ENCODE measurements around the gene AVPR1B.

The AVPR1B gene, protein sequence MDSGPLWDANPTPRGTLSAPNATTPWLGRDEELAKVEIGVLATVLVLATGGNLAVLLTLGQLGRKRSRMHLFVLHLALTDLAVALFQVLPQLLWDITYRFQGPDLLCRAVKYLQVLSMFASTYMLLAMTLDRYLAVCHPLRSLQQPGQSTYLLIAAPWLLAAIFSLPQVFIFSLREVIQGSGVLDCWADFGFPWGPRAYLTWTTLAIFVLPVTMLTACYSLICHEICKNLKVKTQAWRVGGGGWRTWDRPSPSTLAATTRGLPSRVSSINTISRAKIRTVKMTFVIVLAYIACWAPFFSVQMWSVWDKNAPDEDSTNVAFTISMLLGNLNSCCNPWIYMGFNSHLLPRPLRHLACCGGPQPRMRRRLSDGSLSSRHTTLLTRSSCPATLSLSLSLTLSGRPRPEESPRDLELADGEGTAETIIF

DNA sequence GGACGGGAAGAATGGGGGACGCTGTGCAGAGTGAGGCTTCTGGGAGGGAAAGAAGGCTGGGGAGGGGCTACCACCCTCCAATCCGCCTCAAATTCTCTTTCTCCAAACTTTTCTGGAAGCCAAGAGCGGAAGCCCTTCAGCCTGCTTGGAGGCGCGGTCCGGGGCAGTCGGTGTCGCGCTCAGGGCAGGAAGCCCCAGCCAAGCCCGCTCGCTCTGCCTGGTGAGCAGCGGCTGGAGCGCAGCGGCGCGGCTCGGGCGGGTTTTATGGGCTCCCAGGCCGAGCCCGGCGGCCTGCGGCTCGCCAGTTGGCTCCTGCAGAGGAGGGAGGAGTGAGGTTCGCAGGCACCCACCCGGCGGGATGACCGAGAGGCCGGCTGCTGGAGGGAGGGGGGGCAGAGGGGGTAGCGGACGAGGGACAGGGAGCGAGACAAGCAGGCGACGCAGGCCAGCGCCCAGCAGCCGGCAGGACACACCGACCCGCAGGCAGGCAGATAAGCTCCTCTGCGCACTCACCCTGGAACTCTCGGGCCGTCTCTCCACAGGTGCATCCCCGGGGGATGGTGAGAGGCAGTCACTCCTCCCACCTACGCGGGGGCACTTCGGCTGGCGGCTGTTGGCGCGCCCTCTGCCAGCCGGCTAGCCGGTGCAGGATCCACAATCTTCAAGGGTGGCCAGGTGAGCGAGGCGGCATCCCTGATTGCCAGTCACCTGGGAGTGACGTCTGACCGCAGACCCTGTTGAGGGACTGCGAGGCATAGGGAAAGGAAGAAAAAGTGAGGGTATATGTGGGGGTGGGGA is at the start of gene AVPR1B:
TSS of gene AVPR1B (minus strand) at position 238 of the 798 bp plus-strand sequence. CDS start 498 bp downstream, outside the sequence.
- DNase-seq (ENCODE audit: low read depth, low spot score), result no peak

DNA sequence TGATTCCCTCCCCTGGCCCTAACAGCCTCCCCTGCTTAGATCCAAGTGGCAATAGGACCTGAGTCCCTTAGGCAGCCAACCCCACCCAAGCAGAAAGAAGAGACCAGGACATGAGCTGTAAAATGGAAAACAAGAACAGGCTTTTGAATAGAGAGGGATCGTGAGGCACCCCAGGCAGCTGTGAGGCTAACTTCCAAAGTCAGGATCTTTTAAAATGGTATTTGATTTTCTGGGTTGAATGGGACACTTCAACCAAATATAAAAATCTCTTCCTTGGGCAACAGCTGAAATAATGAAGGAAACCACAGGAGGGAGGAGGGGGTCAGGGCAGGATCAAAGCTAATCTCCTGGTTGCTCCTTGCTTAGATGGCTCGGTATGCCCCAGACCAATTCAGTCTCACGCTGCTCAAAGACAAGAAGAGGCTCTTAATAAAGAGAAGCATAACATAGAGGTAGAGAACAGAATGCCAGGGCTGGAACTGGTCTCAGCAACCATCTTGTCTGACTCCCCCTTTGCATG is 28.6 kb upstream of the AVPR1B start:
- no peak for DNase-seq (ENCODE audit: low read depth, low spot score)

DNA sequence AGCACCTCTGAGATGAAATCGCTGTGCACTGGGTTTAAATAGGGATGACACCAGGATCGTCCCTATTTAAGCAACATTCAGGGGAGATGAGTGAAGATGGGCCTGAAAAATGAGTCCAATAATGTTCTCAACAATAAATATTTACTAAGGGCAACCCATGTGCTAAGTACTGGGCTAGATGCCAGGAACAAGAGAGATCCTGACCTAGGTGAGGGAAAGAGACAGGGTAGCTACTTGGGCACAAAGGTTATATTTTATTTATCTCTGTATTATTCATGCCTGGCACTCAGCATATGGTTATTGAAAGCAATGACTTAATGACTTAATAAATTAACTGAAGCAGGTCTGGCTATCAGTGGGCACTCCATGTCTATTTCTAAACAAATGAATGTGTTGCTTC is 27.4 kb upstream of the AVPR1B start:
- no peak for DNase-seq (ENCODE audit: low read depth, low spot score)

DNA sequence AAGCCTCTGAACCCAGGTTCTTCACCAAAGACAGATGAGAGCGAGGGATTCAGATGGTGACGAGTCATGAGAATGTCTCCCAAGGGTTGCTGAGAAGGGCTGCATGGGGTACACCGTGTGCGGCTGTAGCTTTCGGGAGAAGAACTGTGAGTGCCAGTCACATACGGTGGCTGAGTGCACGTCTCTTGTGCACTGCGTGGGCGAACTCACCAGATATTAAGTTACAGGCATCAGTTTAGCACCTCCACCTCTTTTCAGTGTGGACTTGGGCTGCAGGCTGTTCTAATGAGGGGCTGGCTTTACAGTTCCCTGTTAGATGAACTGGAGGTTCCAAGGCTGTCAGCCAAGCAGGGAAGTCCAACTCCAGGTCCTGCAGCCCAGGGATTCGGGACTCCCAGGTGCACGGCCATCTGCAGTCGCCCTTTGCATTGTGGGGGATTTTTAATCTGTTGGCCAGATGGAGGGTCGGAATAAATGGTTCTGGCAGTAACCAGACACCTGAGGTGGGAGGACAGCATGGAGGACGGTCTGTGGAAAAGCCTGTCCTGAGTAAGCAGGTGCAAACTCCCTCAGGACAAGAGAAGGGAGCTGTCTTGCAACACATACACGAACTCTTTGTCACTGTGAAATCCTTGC is 26.5 kb upstream of the AVPR1B start:
- DNase-seq (ENCODE audit: low read depth, low spot score), result no peak

DNA sequence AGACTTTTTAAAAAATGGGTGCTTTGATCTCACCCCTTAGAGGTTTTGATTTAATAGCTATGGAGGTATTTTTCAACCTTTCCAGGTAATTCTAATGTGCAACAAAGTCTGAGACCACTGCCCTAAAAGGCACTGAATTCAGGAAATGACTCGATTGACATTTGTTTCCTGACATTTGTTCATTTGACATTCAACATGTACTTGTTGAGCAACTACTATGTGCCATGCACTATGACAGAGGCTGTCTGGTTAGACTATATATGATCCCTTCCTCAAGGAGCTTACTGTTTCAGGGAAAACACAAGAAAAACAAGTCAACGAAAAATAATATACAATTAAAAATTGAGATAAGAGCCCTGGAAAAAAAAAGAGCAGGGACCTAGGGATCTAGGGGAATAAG is 25.6 kb upstream of the AVPR1B start:
- DNase-seq (ENCODE audit: low read depth, low spot score), result no peak

DNA sequence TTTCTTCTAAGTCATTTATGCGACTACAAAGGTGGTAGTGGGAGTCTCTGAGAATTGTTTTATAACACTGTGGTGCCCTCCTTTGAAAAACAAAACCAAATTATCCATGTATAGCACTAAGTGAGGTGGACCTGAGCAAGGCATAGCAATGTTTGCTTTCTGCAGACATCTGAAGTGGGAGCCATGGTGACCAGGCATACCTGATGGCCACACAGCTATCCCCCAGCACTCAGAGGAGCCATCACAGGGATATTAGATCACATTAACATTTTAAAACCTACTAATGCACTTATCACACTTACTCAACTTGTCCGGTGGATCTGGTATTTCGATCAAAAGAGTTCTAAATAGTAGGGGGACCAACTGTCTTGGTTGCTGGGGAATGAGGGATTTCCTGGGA is 24.8 kb upstream of the AVPR1B start:
- no peak for DNase-seq (ENCODE audit: low read depth, low spot score)

DNA sequence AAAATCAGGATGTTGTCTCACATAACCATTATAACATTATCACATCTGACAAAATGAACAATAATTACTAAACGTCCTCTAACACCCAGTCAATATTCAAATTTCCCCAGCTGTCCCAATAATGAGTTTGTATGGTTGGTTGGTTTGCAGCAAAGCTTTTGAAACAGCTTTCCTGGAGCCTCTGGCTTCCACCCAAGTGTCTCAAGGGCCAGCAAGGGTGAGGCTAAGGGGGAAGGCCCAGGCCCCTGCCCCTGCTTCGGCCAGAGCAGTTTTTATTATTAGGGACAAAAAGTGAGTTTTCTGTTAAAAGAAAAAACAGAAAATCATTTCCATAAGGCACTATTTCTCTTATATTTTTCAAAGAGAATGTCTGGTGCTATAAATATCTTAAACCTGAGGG is 19.1 kb upstream of the AVPR1B start:
- no peak for DNase-seq (ENCODE audit: low read depth, low spot score)

DNA sequence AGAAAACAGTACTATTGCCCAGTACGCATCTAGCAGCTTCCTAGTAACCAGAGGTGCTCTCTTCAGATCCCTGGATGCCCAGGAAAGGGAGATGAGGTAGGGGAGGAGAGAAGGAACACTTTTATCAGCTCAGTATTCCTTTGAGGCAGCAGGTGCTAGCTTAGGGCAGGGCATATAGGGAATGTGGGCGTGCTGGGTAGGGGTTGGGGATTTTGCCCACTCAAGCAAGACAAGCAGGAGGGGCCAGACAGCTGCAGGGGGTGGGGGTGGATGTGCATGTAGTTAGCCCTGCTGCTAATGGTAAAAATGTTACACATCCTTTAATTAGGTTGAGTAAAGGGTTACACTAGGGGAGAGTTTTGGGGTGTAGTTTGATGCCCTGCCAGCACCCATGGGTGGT is 18.1 kb upstream of the AVPR1B start:
- DNase-seq (ENCODE audit: low read depth, low spot score), result no peak

DNA sequence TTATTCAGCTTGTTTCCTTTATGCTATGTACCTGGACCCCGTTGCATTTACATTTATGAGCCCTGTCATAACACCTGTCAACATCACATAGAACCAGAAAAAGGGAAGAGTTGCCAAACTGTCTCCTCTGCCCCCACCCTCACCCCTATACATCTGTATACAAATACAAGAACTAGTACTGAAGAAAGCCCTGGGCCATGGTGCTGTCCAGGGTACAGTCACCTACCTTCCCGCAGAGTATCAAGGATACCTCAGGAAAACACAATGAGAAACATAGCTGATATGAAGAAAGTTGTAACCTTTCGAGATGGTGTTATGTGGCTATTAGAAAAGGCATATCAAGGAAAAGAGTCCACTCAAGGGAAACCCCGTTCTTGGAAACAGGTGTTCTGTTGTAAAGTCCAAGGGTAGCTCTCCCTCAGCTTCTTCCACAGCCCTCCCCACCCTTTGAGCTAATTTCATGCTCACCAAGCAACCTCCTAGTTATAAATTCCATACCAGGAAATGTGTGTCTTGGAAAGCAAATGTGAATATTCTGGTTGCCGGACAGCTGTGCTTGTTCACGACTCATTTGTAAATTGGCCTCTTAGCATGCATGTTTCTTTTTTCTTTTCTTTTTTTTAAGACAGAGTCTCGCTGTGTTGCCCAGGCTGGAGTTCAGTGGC is 16.7 kb upstream of the AVPR1B start:
- no peak for DNase-seq (ENCODE audit: low read depth, low spot score)

DNA sequence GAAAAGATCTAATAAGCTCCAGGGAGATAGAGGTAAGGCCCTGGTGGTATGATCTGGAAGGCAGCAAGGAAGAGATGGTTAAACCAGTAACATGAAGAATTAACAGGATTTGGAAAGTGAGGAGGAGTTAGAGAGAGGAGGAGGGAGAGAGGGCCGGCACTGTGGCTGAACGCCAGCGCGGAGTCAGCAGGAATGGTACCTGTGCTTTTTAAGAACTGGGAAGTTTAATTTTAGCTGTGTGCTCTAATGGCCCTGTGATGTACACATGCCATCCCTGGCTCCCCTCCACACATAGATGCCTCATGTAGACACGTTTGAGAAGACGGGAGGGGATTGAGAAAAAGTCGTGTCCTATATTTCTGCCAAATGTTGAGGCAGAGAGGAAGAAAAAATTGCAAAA is 13.8 kb upstream of the AVPR1B start:
- DNase-seq (ENCODE audit: low read depth, low spot score), result no peak

DNA sequence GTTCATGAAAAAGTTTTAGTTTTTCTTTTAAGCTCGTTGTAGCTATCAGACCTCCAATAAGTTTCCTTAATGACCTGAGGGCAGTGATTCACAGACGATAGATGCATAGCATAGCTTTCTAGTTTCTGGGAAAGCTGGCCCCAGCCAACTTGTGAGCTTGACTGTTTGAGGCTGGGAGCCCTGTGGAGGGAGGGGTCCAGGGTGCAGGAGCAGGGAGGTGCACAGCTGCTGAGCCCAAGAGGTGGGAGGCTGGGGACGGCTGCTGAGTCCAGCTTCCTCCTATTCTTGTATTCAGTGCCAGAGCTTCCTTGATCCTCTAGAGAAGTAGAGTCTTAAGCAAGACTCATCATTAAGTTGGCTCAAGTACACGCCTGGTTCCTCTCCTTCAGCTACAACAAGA is 11.0 kb upstream of the AVPR1B start:
- no peak for DNase-seq (ENCODE audit: low read depth, low spot score)

DNA sequence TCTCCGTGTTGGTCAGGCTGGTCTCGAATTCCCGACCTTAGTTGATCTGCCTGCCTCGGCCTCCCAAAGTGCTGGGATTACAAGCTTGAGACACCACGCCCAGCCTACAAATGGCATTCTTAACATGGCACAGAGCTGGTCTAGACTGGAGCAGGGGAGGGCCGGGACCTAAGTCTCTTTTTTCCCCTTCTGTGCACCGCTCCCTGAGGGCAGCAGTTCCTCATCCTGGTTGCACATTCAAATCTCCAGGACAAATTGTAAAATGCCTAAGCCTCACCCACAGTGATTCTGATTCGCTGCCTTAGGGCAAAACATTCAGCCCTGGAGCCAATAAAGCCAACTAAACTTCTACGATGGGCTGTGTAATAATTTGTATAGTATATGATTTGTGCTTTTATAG is 10.1 kb upstream of the AVPR1B start:
- DNase-seq (ENCODE audit: low read depth, low spot score), result no peak

DNA sequence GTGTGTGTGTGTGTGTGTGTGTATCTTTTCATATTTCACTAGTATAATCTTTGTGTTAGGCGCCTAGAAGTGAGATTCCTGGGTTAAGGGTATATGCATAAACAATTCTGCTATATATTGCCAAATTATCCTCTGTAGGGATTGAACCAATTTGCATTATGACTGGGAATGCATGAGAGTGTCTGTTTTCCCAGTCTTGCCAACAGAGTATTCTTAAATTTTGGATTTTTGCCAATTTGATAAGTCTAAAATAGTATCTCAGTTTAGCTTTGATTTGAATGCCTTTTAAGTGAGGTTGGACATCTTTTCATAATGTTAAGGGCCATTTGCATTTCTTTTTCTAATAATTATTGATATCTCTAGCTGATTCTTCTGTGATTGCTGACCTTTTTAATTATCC is 8.2 kb upstream of the AVPR1B start:
- no peak for DNase-seq (ENCODE audit: low read depth, low spot score)

DNA sequence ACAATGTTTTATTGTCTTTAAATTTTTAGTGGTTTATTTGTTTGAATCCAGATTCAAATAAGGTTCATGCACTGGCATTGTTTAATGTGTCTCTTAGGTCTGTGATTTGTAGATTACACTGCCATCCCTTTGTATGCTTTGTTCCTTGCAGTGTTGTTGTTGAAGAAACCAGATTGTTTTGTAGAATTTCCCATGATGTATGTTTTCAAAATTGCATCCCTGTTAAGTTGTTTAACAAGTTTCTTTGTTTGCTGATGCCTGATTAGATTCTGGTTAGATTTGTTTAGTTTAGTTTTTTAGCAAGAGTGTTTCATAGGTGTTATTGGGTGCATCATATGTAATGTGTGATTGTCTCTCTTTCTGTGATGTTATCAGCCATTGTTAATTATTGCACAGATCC is 5.5 kb upstream of the AVPR1B start:
- DNase-seq (ENCODE audit: low read depth, low spot score), result no peak

DNA sequence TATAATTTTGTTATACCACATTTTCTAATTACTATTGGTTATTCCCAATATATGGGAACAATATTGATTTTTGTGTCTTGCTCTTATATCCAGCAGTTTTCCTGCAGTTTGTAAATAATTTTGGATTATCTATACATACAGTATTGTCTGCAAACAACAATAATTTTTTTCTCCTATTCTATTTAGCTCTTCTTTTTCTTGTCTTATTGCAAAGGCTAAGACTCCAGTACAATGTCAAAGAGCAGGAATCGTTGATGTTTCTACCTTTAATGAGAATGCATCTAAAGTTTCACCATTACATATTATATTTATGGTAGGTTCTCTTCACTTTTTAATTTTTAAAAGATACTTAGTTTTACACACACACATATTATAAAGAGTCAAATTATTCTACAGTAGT is 4.1 kb upstream of the AVPR1B start:
- no peak for DNase-seq (ENCODE audit: low read depth, low spot score)

DNA sequence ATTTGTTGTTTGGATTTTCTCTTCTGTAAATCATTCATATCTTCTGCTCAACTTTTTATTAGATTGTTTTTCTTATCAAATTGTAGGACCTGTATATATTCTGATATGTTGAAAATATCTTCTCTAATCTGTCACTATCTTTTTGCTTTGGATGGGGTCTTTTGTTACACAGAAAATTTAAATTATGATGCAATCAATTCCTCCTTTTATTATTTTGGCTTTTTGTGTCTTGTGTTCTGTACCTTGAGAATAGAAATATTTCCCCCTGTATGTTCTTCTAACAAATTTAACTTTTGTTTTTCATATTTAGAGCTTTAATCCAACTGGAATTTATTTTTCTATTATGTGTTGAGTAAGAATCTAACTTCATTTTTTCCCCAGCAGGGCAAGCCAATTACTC is 3.2 kb upstream of the AVPR1B start:
- no peak for DNase-seq (ENCODE audit: low read depth, low spot score)

DNA sequence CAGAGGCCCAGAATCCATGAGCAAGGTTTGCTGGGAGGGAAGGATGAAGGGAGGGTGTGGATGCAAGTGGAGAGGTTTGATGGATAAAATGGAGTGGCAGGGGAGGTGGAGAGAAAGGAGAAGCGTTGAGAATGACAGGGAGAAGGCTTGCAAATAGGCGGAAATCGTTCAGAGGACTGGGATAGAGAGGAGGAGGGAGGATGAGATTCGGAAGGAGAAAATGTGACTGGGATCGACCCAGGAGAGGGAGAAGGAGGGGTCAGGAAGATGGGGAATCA is 376 bp downstream of the AVPR1B start:
- no peak for DNase-seq (ENCODE audit: low read depth, low spot score)

DNA sequence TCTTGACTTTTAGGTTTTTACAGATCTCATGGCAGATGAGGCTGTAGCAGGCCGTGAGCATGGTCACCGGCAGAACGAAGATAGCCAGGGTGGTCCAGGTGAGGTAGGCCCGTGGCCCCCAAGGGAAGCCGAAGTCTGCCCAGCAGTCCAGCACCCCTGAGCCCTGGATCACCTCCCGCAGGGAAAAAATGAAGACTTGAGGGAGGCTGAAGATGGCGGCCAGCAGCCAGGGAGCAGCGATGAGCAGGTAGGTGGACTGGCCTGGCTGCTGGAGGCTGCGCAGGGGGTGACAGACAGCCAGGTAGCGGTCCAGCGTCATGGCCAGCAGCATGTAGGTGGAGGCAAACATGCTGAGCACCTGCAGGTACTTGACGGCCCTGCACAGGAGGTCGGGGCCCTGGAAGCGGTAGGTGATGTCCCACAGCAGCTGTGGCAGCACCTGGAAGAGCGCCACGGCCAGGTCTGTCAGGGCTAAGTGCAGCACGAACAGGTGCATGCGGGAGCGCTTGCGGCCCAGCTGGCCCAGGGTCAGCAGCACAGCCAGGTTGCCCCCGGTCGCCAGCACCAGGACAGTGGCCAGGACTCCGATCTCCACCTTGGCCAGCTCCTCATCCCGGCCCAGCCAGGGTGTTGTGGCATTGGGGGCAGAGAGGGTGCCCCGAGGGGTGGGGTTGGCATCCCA is 856 bp downstream of the AVPR1B start:
- no peak for DNase-seq (ENCODE audit: low read depth, low spot score)

DNA sequence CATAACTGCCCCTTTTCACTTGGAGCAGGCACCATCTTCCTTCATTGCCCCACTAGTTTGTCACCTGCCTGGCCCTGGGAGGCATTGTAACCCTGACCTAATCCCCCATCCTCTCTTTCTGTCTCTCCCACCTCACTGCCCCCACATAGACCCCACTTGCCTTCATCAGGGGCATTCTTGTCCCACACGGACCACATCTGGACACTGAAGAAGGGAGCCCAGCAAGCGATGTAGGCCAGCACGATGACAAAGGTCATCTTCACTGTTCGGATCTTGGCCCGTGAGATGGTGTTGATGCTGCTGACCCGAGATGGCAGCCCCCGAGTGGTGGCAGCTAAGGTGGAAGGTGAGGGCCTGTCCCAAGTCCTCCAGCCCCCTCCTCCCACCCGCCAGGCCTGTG is 1.4 kb downstream of the AVPR1B start:
- no peak for DNase-seq (ENCODE audit: low read depth, low spot score)

DNA sequence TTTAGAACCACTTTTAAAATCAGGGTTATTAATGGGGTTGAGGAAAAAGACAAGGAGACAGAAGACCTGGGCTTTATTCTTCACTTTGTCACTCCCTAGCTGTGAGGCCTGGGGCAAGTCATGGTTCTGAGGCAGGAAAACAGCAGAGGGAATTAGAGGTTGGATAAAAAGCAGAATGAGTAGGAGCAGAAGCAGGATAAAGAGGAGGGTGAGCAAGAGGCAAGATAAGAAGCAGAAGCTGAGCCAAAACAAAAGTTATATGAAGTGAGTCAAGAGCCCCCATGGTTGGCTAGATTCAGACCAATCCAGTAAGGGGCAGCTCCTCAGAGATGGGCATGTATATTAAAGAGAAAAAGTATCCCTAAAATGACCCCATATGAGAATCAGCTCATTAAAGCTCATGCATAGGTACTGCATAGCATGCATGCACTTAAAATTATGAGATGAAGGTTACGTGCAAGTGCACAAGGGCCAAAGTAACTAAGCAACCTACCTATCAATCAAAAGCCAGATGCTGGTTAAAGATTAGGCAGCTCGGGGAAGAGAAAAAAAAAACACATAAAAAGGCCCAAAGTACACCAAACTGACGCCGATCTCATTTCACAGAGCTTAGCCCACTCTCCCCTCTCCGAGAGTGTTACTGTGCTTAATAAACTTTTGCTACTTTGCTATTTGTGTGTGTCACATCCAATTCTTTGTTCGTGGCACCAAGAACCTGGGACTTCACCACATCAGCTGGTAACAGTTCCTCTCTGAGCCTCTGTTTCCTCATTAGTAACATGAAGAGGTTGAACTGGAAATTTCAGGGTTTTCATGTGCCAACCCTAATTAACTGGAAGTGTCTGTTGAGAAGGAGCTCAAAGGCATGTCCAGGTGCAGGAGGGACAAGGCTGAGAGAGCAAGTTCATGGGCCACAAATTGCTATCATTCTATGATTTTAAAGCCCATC is 2.2 kb downstream of the AVPR1B start:
- DNase-seq (ENCODE audit: low read depth, low spot score), result no peak
